ENCODE measurements around the gene CACNA1F.

- TF ChIP-seq POLR2A (IDR thresholded peaks at IDR 0.05): no peak
- TF ChIP-seq, protein P1, sequence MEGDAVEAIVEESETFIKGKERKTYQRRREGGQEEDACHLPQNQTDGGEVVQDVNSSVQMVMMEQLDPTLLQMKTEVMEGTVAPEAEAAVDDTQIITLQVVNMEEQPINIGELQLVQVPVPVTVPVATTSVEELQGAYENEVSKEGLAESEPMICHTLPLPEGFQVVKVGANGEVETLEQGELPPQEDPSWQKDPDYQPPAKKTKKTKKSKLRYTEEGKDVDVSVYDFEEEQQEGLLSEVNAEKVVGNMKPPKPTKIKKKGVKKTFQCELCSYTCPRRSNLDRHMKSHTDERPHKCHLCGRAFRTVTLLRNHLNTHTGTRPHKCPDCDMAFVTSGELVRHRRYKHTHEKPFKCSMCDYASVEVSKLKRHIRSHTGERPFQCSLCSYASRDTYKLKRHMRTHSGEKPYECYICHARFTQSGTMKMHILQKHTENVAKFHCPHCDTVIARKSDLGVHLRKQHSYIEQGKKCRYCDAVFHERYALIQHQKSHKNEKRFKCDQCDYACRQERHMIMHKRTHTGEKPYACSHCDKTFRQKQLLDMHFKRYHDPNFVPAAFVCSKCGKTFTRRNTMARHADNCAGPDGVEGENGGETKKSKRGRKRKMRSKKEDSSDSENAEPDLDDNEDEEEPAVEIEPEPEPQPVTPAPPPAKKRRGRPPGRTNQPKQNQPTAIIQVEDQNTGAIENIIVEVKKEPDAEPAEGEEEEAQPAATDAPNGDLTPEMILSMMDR (IDR thresholded peaks at IDR 0.05): peak in 5 of 7 experiments; percentile 44 to 84 (median 64)
- no peak for TF ChIP-seq EP300 (IDR thresholded peaks at IDR 0.05)
- peak; percentile 49 to 81 (median 78) for TF ChIP-seq POLR2AphosphoS5 (IDR thresholded peaks at IDR 0.05)
Observed at GRCh38 chrX:49155900-49156837, 77.0 kb downstream of the CACNA1F start.

All from stomach (tissue), 4 donors.